Upper lobe of left lung (tissue), 6 donors: ENCODE measurements around the gene RAB37. TPM values are rescaled to one million over a fixed set of nuclear protein-coding genes. Genes with fewer than 3 reads are reported as not detected.

Experiments used
- ATAC-seq, 2 donors: fragments of 200-7000 bp; cut with Tn5 transposase; one replicate each; pipeline ENCODE4 v1.9.1; 2022; ENCODE audit warnings: mild to moderate bottlenecking in 2 of 2, moderate library complexity in 2 of 2; ENCODE audit not compliant: low FRiP score in 2 of 2
- DNase-seq, 2 donors: peaks; one replicate each; pipeline ENCODE4 v3.0.0-alpha.2; 2019 to 2020
- H3K27ac ChIP-seq, 4 donors: fragments of 200-600 bp; sonication (generic); one replicate each; pipeline ENCODE4 v1.5.1; 2016 to 2019
- H3K27me3 ChIP-seq, 4 donors: fragments of 200-600 bp; sonication (generic); one replicate each; pipeline ENCODE4 v1.5.1; 2017 to 2019
- H3K36me3 ChIP-seq, 4 donors: fragments of 200-600 bp; sonication (generic); one replicate each; pipeline ENCODE4 v1.5.1; 2016 to 2019
- H3K4me1 ChIP-seq, 4 donors: fragments of 200-600 bp; sonication (generic); one replicate each; pipeline ENCODE4 v1.5.1; 2018 to 2019
- H3K4me3 ChIP-seq, 4 donors: fragments of 200-600 bp; sonication (generic); one replicate each; pipeline ENCODE4 v1.5.1; 2017 to 2019; ENCODE audit warnings: mild to moderate bottlenecking in 2 of 4, moderate library complexity in 1 of 4
- H3K9me3 ChIP-seq, 4 donors: fragments of 200-600 bp; sonication (generic); one replicate each; pipeline ENCODE4 v1.5.1; 2018 to 2019
- CTCF ChIP-seq, 6 experiments: fragments of 450-650 bp in 4 of 6; fragments of 200-600 bp in 2 of 6; sonication (generic) in 2 of 6; IDR thresholded peaks; one replicate each; pipeline ENCODE4 v1.5.1; 2016 to 2019; ENCODE audit warnings: antibody characterized with exemption in 6 of 6
- EP300 ChIP-seq, 4 donors: sonication (generic); formaldehyde crosslinking; IDR thresholded peaks; one replicate each; pipeline ENCODE4 v1.5.1; 2017; ENCODE audit warnings: antibody characterized with exemption in 4 of 4, control low read depth in 2 of 4
- POLR2A ChIP-seq, 4 donors: fragments of 450-650 bp; IDR thresholded peaks; one replicate each; pipeline ENCODE4 v1.5.1; 2016 to 2017; ENCODE audit warnings: antibody characterized with exemption in 4 of 4, mild to moderate bottlenecking in 2 of 4
- POLR2AphosphoS5 ChIP-seq, 2 donors: sonication (generic); formaldehyde crosslinking; IDR thresholded peaks; one replicate each; pipeline ENCODE4 v1.5.1; 2017; ENCODE audit warnings: antibody characterized with exemption in 2 of 2
- WGBS, 2 donors: methylation state at CpG; one replicate each; pipeline ENCODE4 v1.1.5; 2017 to 2018; 5-methylcytosine and 5-hydroxymethylcytosine counted together
- total RNA-seq, 6 donors: library from RNA; depleted of rRNA in 4 of 6; stranded (reverse); fragments of >200 nt in 4 of 6; gene quantifications; one replicate each; pipeline versions ENCODE4 v1.1.0 to v1.2.1, GENCODE V29; 2016 to 2021
- donor health status: DM: no; HTN: no; CAD: no; lungs with moderate emphysema.
- donor health status: DM: no; HTN: yes; CAD: no; lungs with severe emphysema.

RAB37 gene
- total RNA-seq, 6 donors from 2014 or later, result 1.1 to 7.1 (median 3.7) TPM

- WGBS, 2 donors, result 85 to 96% methylated on average over 5 of the region's 5 CpGs
- peaks cover 6 to 28% (median 18%) of the 10 kb centered on the region in 4 donors for H3K4me1 ChIP-seq
- H3K27me3 ChIP-seq, result no peaks in the 10 kb centered on the region
- no peaks in the 10 kb centered on the region for H3K9me3 ChIP-seq
- ATAC-seq (no peak), DNase-seq (no peak)
- H3K4me3 ChIP-seq, result no peak overlapping the region
- no peak overlapping the region for H3K27ac ChIP-seq
- TF ChIP-seq CTCF (IDR thresholded peaks at IDR 0.05) (no peak), POLR2A (IDR thresholded peaks at IDR 0.05) (no peak), POLR2AphosphoS5 (IDR thresholded peaks at IDR 0.05) (no peak), EP300 (IDR thresholded peaks at IDR 0.05) (no peak)
- peaks cover 0 to 22% (median 5%) of the 10 kb centered on the region in 4 donors for H3K36me3 ChIP-seq
Observed at GRCh38 chr17:74782571-74782970, 45.5 kb downstream of the RAB37 start.

GRCh38 chr17:74784125-74784810 lies 47.2 kb downstream of the RAB37 start:
- H3K36me3 ChIP-seq, result peaks cover 0 to 28% (median 10%) of the 10 kb centered on the region in 4 donors
- DNase-seq (no peak), ATAC-seq (no peak)
- H3K4me1 ChIP-seq, result peaks cover under 1 to 13% (median 5%) of the 10 kb centered on the region in 4 donors
- H3K9me3 ChIP-seq, result no peaks in the 10 kb centered on the region
- no peak overlapping the region for H3K27ac ChIP-seq
- H3K27me3 ChIP-seq, result no peaks in the 10 kb centered on the region
- TF ChIP-seq POLR2A (IDR thresholded peaks at IDR 0.05) (no peak), EP300 (IDR thresholded peaks at IDR 0.05) (no peak), POLR2AphosphoS5 (IDR thresholded peaks at IDR 0.05) (no peak)
- H3K4me3 ChIP-seq, result no peak overlapping the region
- WGBS, 2 donors, result 75 to 79% methylated on average over 5 of the region's 5 CpGs

GRCh38 chr17:74785096-74785980 lies 48.3 kb downstream of the RAB37 start:
- Histone ChIP-seq H3K9me3 (no peaks in the 10 kb centered on the region), H3K36me3 (peaks cover 0 to 28% (median 11%) of the 10 kb centered on the region in 4 donors), H3K4me1 (peaks cover 0 to 3% (median 0%) of the 10 kb centered on the region in 4 donors), H3K4me3 (no peak overlapping the region), H3K27ac (no peak overlapping the region), H3K27me3 (no peaks in the 10 kb centered on the region)
- 86 to 94% methylated on average over 6 to 20 of the region's 21 CpGs for WGBS, 2 donors
- no peak for DNase-seq
- TF ChIP-seq POLR2A (IDR thresholded peaks at IDR 0.05), result no peak
- no peak for TF ChIP-seq POLR2AphosphoS5 (IDR thresholded peaks at IDR 0.05)
- TF ChIP-seq CTCF (IDR thresholded peaks at IDR 0.05), result no peak
- TF ChIP-seq EP300 (IDR thresholded peaks at IDR 0.05), result no peak
- no peak for ATAC-seq

- Histone ChIP-seq H3K4me3 (no peak overlapping the region), H3K27me3 (no peaks in the 10 kb centered on the region), H3K36me3 (peaks cover 0 to 34% (median 10%) of the 10 kb centered on the region in 4 donors), H3K4me1 (peaks cover 1 to 2% (median 2%) of the 10 kb centered on the region in 4 donors), H3K27ac (no peak overlapping the region), H3K9me3 (no peaks in the 10 kb centered on the region)
- ATAC-seq, result no peak
- no peak for DNase-seq
- WGBS, 2 donors, result 81 to 89% methylated on average over 8 to 9 of the region's 9 CpGs
- TF ChIP-seq POLR2A (IDR thresholded peaks at IDR 0.05), result no peak
- TF ChIP-seq EP300 (IDR thresholded peaks at IDR 0.05), result no peak
- no peak for TF ChIP-seq POLR2AphosphoS5 (IDR thresholded peaks at IDR 0.05)
- no peak for TF ChIP-seq CTCF (IDR thresholded peaks at IDR 0.05)
Observed at GRCh38 chr17:74785981-74786360, 48.9 kb downstream of the RAB37 start.

GRCh38 chr17:74786431-74787055 lies 49.5 kb downstream of the RAB37 start:
- DNase-seq, result no peak
- no peak overlapping the region for H3K4me3 ChIP-seq

More at GRCh38 chr17:74786431-74787055, 49.5 kb downstream of the RAB37 start:
- WGBS, 2 donors, result 61 to 65% methylated on average over 16 of the region's 16 CpGs
- Histone ChIP-seq H3K9me3 (no peaks in the 10 kb centered on the region), H3K36me3 (peaks cover 0 to 35% (median 10%) of the 10 kb centered on the region in 4 donors), H3K4me1 (peaks cover 6 to 7% (median 7%) of the 10 kb centered on the region in 4 donors), H3K27me3 (no peaks in the 10 kb centered on the region), H3K27ac (no peak overlapping the region)
- TF ChIP-seq POLR2A (IDR thresholded peaks at IDR 0.05), result no peak
- ATAC-seq, result peak in 1 of 2 donors; percentile 70
